Tibial nerve (tissue), 3 donors: Measurements from ENCODE around the gene MSI2.

ENCODE experiments used
- POLR2A ChIP-seq, 2 donors: fragments of 450-650 bp; IDR thresholded peaks; one replicate each; pipeline ENCODE4 v1.6.1; 2017; ENCODE audit warnings: antibody characterized with exemption in 2 of 2, mild to moderate bottlenecking in 2 of 2, moderate library complexity in 2 of 2
- TF ChIP-seq, protein P1 (sequence below), 5 experiments: fragments of 200-600 bp in 3 of 5; fragments of 450-650 bp in 2 of 5; sonication (generic) in 3 of 5; IDR thresholded peaks; one replicate each; pipeline ENCODE4 v1.5.1; 2016 to 2019; ENCODE audit warnings: antibody characterized with exemption in 5 of 5, mild to moderate bottlenecking in 3 of 5, moderate library complexity in 2 of 5

GRCh38 chr17:57666946-57667345 lies 410.6 kb downstream of the MSI2 start:
- TF ChIP-seq, protein P1, sequence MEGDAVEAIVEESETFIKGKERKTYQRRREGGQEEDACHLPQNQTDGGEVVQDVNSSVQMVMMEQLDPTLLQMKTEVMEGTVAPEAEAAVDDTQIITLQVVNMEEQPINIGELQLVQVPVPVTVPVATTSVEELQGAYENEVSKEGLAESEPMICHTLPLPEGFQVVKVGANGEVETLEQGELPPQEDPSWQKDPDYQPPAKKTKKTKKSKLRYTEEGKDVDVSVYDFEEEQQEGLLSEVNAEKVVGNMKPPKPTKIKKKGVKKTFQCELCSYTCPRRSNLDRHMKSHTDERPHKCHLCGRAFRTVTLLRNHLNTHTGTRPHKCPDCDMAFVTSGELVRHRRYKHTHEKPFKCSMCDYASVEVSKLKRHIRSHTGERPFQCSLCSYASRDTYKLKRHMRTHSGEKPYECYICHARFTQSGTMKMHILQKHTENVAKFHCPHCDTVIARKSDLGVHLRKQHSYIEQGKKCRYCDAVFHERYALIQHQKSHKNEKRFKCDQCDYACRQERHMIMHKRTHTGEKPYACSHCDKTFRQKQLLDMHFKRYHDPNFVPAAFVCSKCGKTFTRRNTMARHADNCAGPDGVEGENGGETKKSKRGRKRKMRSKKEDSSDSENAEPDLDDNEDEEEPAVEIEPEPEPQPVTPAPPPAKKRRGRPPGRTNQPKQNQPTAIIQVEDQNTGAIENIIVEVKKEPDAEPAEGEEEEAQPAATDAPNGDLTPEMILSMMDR (IDR thresholded peaks at IDR 0.05) = no peak
- TF ChIP-seq POLR2A (IDR thresholded peaks at IDR 0.05) = no peak
